ENCODE measurements around the gene ARID4A. TPM values are rescaled to one million over a fixed set of nuclear protein-coding genes. Genes with fewer than 3 reads are reported as not detected.
A peak's percentile ranks its signal among the peaks of the same experiment; 100 is the strongest.

The ARID4A gene
- total and polyA plus RNA-seq, 2 of the 13 experiments (the other 11 are each of a cell fraction or from before 2014, with no cell fraction given): 7.2 to 9.7 TPM

DNA sequence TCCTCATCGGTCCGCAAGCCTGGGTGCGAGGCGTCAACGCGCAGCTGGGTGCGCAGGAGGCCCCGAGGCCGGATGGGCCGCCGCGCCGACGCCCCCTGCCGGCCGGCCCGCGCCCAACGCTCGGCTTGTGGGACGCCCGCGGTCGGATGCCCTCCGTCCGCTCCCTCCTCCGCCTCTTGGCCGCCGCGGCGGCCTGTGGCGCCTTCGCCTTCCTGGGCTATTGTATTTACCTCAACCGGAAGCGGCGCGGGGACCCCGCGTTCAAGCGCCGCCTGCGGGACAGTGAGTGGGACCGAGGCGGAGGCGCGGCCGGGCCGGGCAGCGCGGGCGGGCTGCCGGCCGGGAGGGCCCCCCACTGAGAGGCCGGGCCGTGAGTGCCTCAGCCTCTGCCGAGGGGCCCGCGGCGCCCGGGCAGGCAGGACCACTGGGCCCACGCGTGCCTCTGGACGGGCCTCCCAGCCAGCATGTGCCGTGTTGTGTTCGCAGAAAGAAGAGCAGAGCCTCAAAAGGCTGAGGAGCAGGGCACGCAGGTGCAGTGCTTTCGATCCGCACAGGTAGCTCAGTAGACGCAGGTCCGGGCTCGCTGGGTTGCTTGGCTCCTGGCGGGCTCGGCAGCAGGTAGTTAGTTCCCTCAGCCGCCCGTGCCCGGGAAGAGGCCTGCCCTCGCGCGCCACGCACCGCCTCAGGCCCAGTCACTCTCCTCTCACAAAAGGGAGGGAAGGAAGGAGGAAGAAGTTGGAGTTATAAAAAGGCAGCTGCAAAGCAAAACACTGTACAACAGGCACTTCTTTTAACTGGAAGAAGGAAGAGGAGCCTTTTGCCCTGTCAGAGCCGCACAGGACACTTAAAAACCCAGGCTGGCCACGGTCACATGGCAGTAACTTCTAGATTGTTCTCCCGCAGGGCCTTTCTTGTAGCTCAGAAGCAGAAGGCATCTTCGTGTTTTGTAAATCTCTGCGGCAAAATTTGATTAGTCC, 97.7 kb downstream of the ARID4A start, which contains the start of gene TOMM20L (continued):
- TF ChIP-seq SRSF4 (IDR thresholded peaks at IDR 0.05; ENCODE audit: low read depth, low read length, poor library complexity, severe bottlenecking) (no peak), NR2F2 (IDR thresholded peaks at IDR 0.05; ENCODE audit: borderline replicate concordance, low read depth) (no peak), NR2F6 (IDR thresholded peaks at IDR 0.05) (no peak), NR2F6 (CRISPR knock-in tag; IDR thresholded peaks at IDR 0.05) (no peak), THYN1 (CRISPR knock-in tag; IDR thresholded peaks at IDR 0.05; ENCODE audit: borderline replicate concordance, low read depth) (no peak), HHEX (CRISPR knock-in tag; IDR thresholded peaks at IDR 0.05) (no peak), AGO1 (IDR thresholded peaks at IDR 0.05; ENCODE audit: low read depth, low read length, poor library complexity, severe bottlenecking) (no peak), SETDB1 (CRISPR knock-in tag; IDR thresholded peaks at IDR 0.05; ENCODE audit: borderline replicate concordance) (no peak), ZNF569 (CRISPR knock-in tag; IDR thresholded peaks at IDR 0.05; ENCODE audit: borderline replicate concordance) (no peak), AHDC1 (CRISPR knock-in tag; IDR thresholded peaks at IDR 0.05; ENCODE audit: borderline replicate concordance) (no peak; the same call in 1 of the 2 replicates), HNRNPUL1 (IDR thresholded peaks at IDR 0.05; ENCODE audit: low read depth, low read length) (no peak), ELF3 (CRISPR knock-in tag; IDR thresholded peaks at IDR 0.05) (no peak; the same call in 1 of the 2 replicates), YY1 (IDR thresholded peaks at IDR 0.05; ENCODE audit: insufficient read depth, insufficient replicate concordance, low read depth, low read length) (peak; percentile 68), ZFAT (CRISPR knock-in tag; conservative IDR thresholded peaks at IDR 0.05) (no peak; the same call in 1 of the 2 replicates), SRY (CRISPR knock-in tag; IDR thresholded peaks at IDR 0.05) (peak; percentile 32; the same call in 1 of the 2 replicates), ZNF891 (CRISPR knock-in tag; IDR thresholded peaks at IDR 0.05) (no peak), ZFX (CRISPR knock-in tag; IDR thresholded peaks at IDR 0.05; ENCODE audit: low read depth) (peak; percentile 89), ZMAT3 (CRISPR knock-in tag; conservative IDR thresholded peaks at IDR 0.05) (no peak)
- TF ChIP-seq, protein P1, sequence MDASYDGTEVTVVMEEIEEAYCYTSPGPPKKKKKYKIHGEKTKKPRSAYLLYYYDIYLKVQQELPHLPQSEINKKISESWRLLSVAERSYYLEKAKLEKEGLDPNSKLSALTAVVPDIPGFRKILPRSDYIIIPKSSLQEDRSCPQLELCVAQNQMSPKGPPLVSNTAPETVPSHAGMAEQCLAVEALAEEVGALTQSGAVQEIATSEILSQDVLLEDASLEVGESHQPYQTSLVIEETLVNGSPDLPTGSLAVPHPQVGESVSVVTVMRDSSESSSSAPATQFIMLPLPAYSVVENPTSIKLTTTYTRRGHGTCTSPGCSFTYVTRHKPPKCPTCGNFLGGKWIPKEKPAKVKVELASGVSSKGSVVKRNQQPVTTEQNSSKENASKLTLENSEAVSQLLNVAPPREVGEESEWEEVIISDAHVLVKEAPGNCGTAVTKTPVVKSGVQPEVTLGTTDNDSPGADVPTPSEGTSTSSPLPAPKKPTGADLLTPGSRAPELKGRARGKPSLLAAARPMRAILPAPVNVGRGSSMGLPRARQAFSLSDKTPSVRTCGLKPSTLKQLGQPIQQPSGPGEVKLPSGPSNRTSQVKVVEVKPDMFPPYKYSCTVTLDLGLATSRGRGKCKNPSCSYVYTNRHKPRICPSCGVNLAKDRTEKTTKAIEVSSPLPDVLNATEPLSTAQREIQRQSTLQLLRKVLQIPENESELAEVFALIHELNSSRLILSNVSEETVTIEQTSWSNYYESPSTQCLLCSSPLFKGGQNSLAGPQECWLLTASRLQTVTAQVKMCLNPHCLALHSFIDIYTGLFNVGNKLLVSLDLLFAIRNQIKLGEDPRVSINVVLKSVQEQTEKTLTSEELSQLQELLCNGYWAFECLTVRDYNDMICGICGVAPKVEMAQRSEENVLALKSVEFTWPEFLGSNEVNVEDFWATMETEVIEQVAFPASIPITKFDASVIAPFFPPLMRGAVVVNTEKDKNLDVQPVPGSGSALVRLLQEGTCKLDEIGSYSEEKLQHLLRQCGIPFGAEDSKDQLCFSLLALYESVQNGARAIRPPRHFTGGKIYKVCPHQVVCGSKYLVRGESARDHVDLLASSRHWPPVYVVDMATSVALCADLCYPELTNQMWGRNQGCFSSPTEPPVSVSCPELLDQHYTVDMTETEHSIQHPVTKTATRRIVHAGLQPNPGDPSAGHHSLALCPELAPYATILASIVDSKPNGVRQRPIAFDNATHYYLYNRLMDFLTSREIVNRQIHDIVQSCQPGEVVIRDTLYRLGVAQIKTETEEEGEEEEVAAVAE (CRISPR knock-in tag; IDR thresholded peaks at IDR 0.05; ENCODE audit: borderline replicate concordance): no peak

Data from HepG2 (cell line).